22Rv1 (cell line): ENCODE data around the gene MAGI1.

Experiments used
- ZFX ChIP-seq: fragments of 450-650 bp; IDR thresholded peaks from 2 replicates; pipeline ENCODE4 v1.6.1; 2017; ENCODE audit warnings: antibody characterized with exemption, borderline replicate concordance
- TF ChIP-seq, protein P1 (sequence below): fragments of 450-650 bp; IDR thresholded peaks from 2 replicates; pipeline ENCODE4 v1.5.1; 2017; ENCODE audit warnings: mild to moderate bottlenecking

DNA sequence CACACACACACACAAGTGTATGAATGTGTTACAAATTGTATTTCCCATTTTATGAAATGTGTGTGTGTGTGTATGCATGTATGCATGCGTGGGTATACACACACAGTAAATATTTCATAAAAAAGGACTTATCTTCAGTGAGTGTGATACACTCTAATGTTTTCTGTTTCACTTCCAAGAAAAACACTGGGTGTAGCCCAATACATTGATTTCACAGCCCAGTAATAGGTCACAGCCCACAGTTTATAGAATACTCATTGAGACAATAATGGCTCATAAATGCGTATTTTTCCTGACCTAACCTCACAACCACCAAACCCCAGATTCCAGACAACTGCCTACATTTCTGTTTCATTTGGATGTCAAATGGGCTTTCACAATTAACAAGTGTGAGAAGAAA lies 619.5 kb downstream of the MAGI1 start:
- TF ChIP-seq, protein P1, sequence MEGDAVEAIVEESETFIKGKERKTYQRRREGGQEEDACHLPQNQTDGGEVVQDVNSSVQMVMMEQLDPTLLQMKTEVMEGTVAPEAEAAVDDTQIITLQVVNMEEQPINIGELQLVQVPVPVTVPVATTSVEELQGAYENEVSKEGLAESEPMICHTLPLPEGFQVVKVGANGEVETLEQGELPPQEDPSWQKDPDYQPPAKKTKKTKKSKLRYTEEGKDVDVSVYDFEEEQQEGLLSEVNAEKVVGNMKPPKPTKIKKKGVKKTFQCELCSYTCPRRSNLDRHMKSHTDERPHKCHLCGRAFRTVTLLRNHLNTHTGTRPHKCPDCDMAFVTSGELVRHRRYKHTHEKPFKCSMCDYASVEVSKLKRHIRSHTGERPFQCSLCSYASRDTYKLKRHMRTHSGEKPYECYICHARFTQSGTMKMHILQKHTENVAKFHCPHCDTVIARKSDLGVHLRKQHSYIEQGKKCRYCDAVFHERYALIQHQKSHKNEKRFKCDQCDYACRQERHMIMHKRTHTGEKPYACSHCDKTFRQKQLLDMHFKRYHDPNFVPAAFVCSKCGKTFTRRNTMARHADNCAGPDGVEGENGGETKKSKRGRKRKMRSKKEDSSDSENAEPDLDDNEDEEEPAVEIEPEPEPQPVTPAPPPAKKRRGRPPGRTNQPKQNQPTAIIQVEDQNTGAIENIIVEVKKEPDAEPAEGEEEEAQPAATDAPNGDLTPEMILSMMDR: no peak
- no peak for TF ChIP-seq ZFX
